ENCODE results near the gene GOLPH3L.

- TF ChIP-seq CTCF (conservative IDR thresholded peaks at IDR 0.05; ENCODE audit: low read depth, low read length) = no peak
- no peak for TF ChIP-seq EZH2 (IDR thresholded peaks at IDR 0.05; ENCODE audit: low read length, unreplicated experiment)
- TF ChIP-seq EZH2phosphoT487 (IDR thresholded peaks at IDR 0.05; ENCODE audit: borderline replicate concordance, low read length) = no peak
These were observed 792 bp downstream of the GOLPH3L start for GRCh38 chr1:150696162-150696561.

Measured in PC-3 (cell line).